ENCODE measurements around the gene DUSP1.

The DUSP1 gene

DNA sequence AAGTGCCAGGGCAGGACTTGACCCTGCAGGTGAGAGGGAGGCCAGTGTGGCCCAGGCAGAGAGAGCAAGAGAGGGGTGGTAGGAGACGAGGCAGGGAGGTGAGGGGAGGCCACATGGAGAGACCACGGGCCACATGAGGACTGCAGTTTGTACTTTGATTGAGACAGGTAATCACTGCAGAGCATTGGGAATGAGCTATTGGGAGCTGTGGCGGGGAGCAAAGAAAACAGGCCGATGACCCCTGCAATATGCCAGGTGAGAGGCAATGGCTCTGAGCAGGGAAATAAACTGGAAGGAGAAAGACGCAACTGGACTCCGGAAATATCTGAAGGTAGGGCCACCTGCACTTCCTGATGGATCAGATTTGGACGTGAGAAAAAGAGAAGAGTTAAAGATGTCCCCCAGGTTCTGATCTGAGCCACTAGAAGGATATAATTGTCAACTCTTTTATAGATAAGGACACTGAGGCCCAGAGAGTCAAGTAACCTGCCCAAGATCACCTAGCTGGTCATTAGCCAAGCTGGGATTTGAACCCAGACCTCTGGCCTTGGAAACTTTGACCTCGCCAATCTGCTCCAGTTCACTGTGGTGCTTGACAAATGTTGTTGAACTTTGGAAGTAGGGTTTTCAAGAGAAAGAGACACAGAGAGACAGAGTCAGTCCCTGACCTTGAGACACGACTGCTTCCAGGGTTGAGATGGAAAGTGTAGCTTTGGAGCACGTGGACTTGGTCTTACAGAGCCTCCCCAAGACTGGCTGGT is 42.3 kb downstream of the DUSP1 start:
- no peak for TF ChIP-seq POLR2AphosphoS5 (IDR thresholded peaks at IDR 0.05; ENCODE audit: low read depth, low read length)
- TF ChIP-seq FOXP2 (optimal IDR thresholded peaks at IDR 0.05; ENCODE audit: borderline replicate concordance, extremely low read depth, extremely low read length, insufficient read depth) = no peak
- TF ChIP-seq, protein P1, sequence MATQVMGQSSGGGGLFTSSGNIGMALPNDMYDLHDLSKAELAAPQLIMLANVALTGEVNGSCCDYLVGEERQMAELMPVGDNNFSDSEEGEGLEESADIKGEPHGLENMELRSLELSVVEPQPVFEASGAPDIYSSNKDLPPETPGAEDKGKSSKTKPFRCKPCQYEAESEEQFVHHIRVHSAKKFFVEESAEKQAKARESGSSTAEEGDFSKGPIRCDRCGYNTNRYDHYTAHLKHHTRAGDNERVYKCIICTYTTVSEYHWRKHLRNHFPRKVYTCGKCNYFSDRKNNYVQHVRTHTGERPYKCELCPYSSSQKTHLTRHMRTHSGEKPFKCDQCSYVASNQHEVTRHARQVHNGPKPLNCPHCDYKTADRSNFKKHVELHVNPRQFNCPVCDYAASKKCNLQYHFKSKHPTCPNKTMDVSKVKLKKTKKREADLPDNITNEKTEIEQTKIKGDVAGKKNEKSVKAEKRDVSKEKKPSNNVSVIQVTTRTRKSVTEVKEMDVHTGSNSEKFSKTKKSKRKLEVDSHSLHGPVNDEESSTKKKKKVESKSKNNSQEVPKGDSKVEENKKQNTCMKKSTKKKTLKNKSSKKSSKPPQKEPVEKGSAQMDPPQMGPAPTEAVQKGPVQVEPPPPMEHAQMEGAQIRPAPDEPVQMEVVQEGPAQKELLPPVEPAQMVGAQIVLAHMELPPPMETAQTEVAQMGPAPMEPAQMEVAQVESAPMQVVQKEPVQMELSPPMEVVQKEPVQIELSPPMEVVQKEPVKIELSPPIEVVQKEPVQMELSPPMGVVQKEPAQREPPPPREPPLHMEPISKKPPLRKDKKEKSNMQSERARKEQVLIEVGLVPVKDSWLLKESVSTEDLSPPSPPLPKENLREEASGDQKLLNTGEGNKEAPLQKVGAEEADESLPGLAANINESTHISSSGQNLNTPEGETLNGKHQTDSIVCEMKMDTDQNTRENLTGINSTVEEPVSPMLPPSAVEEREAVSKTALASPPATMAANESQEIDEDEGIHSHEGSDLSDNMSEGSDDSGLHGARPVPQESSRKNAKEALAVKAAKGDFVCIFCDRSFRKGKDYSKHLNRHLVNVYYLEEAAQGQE (IDR thresholded peaks at IDR 0.05; ENCODE audit: insufficient read depth in 1 of 2, low read depth in 2 of 2, low read length in 2 of 2) = no peak
- TF ChIP-seq TAF1 (IDR thresholded peaks at IDR 0.05; ENCODE audit: borderline replicate concordance, insufficient read depth, low read length) = no peak
- TF ChIP-seq SIN3A (IDR thresholded peaks at IDR 0.05; ENCODE audit: borderline replicate concordance, insufficient read depth, low read length) = no peak

DNA sequence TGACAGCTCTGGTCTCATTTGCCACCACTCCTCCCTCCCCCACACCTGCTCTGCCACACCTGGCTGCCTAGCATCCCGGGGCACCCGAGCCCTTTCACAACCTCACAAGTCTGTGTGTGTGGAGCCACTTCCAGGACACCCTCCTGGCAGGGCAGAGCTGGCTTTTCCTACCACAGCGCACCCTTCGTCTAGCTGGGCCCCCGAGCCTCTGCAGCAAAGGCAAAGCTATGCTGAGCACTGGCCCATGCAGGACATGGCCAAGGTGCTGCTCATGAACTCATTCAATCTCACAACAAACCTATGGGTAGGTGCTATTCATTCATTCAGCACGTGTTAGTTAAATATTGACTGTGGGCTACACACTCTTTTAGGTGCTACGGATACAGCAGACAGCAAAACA is 43.4 kb downstream of the DUSP1 start:
- TF ChIP-seq SIN3A (IDR thresholded peaks at IDR 0.05; ENCODE audit: borderline replicate concordance, insufficient read depth, low read length) = no peak
- no peak for TF ChIP-seq FOXP2 (optimal IDR thresholded peaks at IDR 0.05; ENCODE audit: borderline replicate concordance, extremely low read depth, extremely low read length, insufficient read depth)
- no peak for TF ChIP-seq POLR2AphosphoS5 (IDR thresholded peaks at IDR 0.05; ENCODE audit: low read depth, low read length)
- TF ChIP-seq, protein P1 (IDR thresholded peaks at IDR 0.05; ENCODE audit: insufficient read depth in 1 of 2, low read depth in 2 of 2, low read length in 2 of 2) = no peak
- no peak for TF ChIP-seq TAF1 (IDR thresholded peaks at IDR 0.05; ENCODE audit: borderline replicate concordance, insufficient read depth, low read length)

DNA sequence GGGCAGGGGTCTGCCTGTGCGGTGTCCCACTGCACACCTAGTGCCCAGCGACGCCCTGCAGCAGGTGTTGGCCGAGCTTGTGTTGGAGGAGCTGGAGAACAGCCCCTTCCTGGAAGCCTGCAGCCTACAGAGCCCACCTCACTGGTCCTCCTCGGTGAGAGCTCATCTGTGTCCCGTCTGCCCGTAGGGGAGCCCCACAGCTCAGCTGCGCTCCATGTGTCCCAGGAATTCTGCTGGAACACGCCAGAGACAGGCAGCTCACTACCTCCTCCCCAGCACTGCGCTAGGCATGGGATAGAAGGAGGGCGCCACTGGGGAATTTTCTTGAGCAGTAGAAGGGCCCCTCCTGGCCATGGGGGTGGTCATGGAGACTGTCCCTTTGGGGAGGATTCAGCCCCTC is 44.0 kb downstream of the DUSP1 start:
- TF ChIP-seq TAF1 (IDR thresholded peaks at IDR 0.05; ENCODE audit: borderline replicate concordance, insufficient read depth, low read length) (no peak), SIN3A (IDR thresholded peaks at IDR 0.05; ENCODE audit: borderline replicate concordance, insufficient read depth, low read length) (no peak), FOXP2 (optimal IDR thresholded peaks at IDR 0.05; ENCODE audit: borderline replicate concordance, extremely low read depth, extremely low read length, insufficient read depth) (no peak), POLR2AphosphoS5 (IDR thresholded peaks at IDR 0.05; ENCODE audit: low read depth, low read length) (no peak)
- TF ChIP-seq, protein P1 (IDR thresholded peaks at IDR 0.05; ENCODE audit: insufficient read depth in 1 of 2, low read depth in 2 of 2, low read length in 2 of 2) = no peak

DNA sequence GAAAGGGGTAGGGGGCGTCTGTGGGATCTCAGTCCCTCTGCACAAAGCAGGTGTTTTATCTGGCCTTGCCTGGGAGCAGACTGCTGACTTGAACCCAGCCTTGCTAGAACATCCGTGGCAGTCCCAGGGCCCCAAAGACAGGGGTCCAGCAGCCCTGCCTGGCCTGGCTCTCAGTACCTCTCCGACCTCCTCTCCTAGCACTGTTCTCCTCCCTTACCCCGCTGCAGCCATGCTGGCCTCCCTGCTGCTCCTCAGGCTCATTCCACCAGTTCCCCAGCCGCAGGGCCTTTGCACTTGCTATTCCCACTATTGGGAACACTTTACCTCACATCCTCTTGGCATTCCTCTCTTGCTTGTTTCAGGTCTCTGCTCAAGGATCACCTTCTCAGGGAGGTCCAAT is 45.2 kb downstream of the DUSP1 start:
- TF ChIP-seq, protein P1 (IDR thresholded peaks at IDR 0.05; ENCODE audit: insufficient read depth in 1 of 2, low read depth in 2 of 2, low read length in 2 of 2) = no peak
- TF ChIP-seq FOXP2 (optimal IDR thresholded peaks at IDR 0.05; ENCODE audit: borderline replicate concordance, extremely low read depth, extremely low read length, insufficient read depth) = no peak

DNA sequence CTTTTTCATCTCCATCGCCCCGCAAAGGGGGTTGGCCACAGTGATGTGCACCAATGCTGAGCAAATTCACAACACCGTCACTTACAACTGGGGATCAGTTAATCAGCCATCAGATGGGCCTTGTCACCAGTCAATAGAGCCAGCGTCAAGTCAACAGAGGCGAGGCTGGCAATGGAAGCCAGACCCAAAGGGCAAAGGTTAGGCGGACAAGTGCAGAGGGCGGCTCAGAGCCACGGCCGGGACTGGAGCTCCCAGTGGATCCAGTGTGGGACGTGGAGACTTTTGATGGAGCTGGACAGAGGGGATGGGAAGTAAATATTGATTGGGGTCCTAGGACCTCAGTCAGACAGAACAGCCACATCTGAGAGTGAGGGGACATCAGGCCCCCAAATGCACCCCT is 45.7 kb downstream of the DUSP1 start:
- TF ChIP-seq POLR2AphosphoS5 (IDR thresholded peaks at IDR 0.05; ENCODE audit: low read depth, low read length) (no peak), TAF1 (IDR thresholded peaks at IDR 0.05; ENCODE audit: borderline replicate concordance, insufficient read depth, low read length) (no peak), SIN3A (IDR thresholded peaks at IDR 0.05; ENCODE audit: borderline replicate concordance, insufficient read depth, low read length) (no peak), FOXP2 (optimal IDR thresholded peaks at IDR 0.05; ENCODE audit: borderline replicate concordance, extremely low read depth, extremely low read length, insufficient read depth) (no peak)
- TF ChIP-seq, protein P1 (IDR thresholded peaks at IDR 0.05; ENCODE audit: insufficient read depth in 1 of 2, low read depth in 2 of 2, low read length in 2 of 2) = no peak

Measured in PFSK-1 (cell line).